Ecto neural progenitor cell (in vitro differentiated cells): ENCODE results near the gene MYH1.
"Not testable (repeated sequence)": the region's sequence is repeated elsewhere in the genome, so short reads cannot be mapped to it uniquely, and the experiment has no call there.

Experiments
- DNase-seq: peaks from one replicate; pipeline ENCODE4 v3.0.0-alpha.2; 2018; ENCODE audit warnings: low spot score

Gene MYH1

GRCh38 chr17:10518271-10519037 lies at the start of gene MYH1:
TSS of gene MYH1 (minus strand) at chr17:10518542. CDS start at chr17:10516642, 1,900 bp downstream.
- DNase-seq, result no peak

GRCh38 chr17:10563991-10564660 lies 45.8 kb upstream of the MYH1 start:
- DNase-seq, result no peak

GRCh38 chr17:10558049-10558448 lies 39.7 kb upstream of the MYH1 start:
- DNase-seq, result no peak

- DNase-seq, result no peak
These were observed 39.1 kb upstream of the MYH1 start for GRCh38 chr17:10557422-10557821.

GRCh38 chr17:10556301-10557005 lies 38.1 kb upstream of the MYH1 start:
- DNase-seq, result no peak

- no peak for DNase-seq
These were observed 31.7 kb upstream of the MYH1 start for GRCh38 chr17:10550014-10550413.

- DNase-seq, result peak; percentile 50
These were observed 30.9 kb upstream of the MYH1 start, which contains the start of gene MYH2 for GRCh38 chr17:10549096-10549842. TSS of gene MYH2 (minus strand) at chr17:10549658. CDS start at chr17:10547920, 1,738 bp downstream.

- DNase-seq, result no peak
These were observed 29.0 kb upstream of the MYH1 start for GRCh38 chr17:10547351-10547750.

- DNase-seq, result not testable (repeated sequence)
These were observed 25.1 kb upstream of the MYH1 start for GRCh38 chr17:10543486-10543885.

- DNase-seq, result not testable (repeated sequence)
These were observed 22.8 kb upstream of the MYH1 start for GRCh38 chr17:10541179-10541578.

GRCh38 chr17:10532026-10532425 lies 13.7 kb upstream of the MYH1 start:
- DNase-seq, result no peak

- no peak for DNase-seq
These were observed 9.1 kb upstream of the MYH1 start for GRCh38 chr17:10527419-10527818.

- DNase-seq, result no peak
These were observed 8.2 kb upstream of the MYH1 start for GRCh38 chr17:10526517-10526916.

- no peak for DNase-seq
These were observed 4.7 kb upstream of the MYH1 start for GRCh38 chr17:10523064-10523463.

- no peak for DNase-seq
These were observed 3.6 kb upstream of the MYH1 start for GRCh38 chr17:10521949-10522348.

- no peak for DNase-seq
These were observed 1.7 kb downstream of the MYH1 start for GRCh38 chr17:10516638-10517037.

GRCh38 chr17:10516065-10516464 lies 2.3 kb downstream of the MYH1 start:
- no peak for DNase-seq

GRCh38 chr17:10513299-10514067 lies 4.9 kb downstream of the MYH1 start:
- no peak for DNase-seq

- DNase-seq, result no peak
These were observed 5.5 kb downstream of the MYH1 start for GRCh38 chr17:10512856-10513255.

- no peak for DNase-seq
These were observed 18.4 kb downstream of the MYH1 start for GRCh38 chr17:10499950-10500349.

- DNase-seq, result no peak
These were observed 26.3 kb downstream of the MYH1 start for GRCh38 chr17:10492004-10492403.
